TTC549 (cell line): ENCODE results near the gene VAMP8.
"Not testable (repeated sequence)": the region's sequence is repeated elsewhere in the genome, so short reads cannot be mapped to it uniquely, and the experiment has no call there.

Experiments
- FAIRE-seq: peaks from 2 replicates; lab custom pipeline; 2012; peaks lifted over from hg19 to GRCh38; lab: Jason Lieb, UNC

Gene VAMP8

GRCh38 chr2:85599468-85600234, 22.3 kb downstream of the VAMP8 start:
- no peak for FAIRE-seq

- FAIRE-seq = no peak
Observed at GRCh38 chr2:85600235-85600575, 22.8 kb downstream of the VAMP8 start.

GRCh38 chr2:85600951-85601770, 23.8 kb downstream of the VAMP8 start:
- no peak for FAIRE-seq

- no peak for FAIRE-seq
Observed at GRCh38 chr2:85601771-85602475, 24.5 kb downstream of the VAMP8 start.

- FAIRE-seq = no peak
Observed at GRCh38 chr2:85602476-85603234, 25.3 kb downstream of the VAMP8 start, which contains the start of gene TMEM150A. TSS of gene TMEM150A (minus strand) at chr2:85602698. CDS start at chr2:85601948, 750 bp downstream.

GRCh38 chr2:85604133-85604444, 26.7 kb downstream of the VAMP8 start:
- not testable (repeated sequence) for FAIRE-seq

- FAIRE-seq = no peak
Observed at GRCh38 chr2:85604568-85605339, 27.4 kb downstream of the VAMP8 start.

- no peak for FAIRE-seq
Observed at GRCh38 chr2:85605406-85606115, 28.2 kb downstream of the VAMP8 start.

- no peak for FAIRE-seq
Observed at GRCh38 chr2:85606116-85606455, 28.7 kb downstream of the VAMP8 start.

- no peak for FAIRE-seq
Observed at GRCh38 chr2:85607268-85608215, 30.2 kb downstream of the VAMP8 start.

GRCh38 chr2:85611217-85611704, 33.9 kb downstream of the VAMP8 start:
- FAIRE-seq = no peak

- peak; percentile 43 for FAIRE-seq
Observed at GRCh38 chr2:85611705-85612587, 34.6 kb downstream of the VAMP8 start, which contains the start of gene C2orf68. TSS of gene C2orf68 (minus strand) at chr2:85612066. CDS start at chr2:85611984, 82 bp downstream.

- FAIRE-seq = no peak
Observed at GRCh38 chr2:85613717-85614515, 36.5 kb downstream of the VAMP8 start.

- FAIRE-seq = not testable (repeated sequence)
Observed at GRCh38 chr2:85614757-85615156, 37.4 kb downstream of the VAMP8 start.

- no peak for FAIRE-seq
Observed at GRCh38 chr2:85615413-85615728, 38.0 kb downstream of the VAMP8 start.

GRCh38 chr2:85617723-85618122, 40.3 kb downstream of the VAMP8 start:
- FAIRE-seq = not testable (repeated sequence)

- FAIRE-seq = no peak
Observed at GRCh38 chr2:85619617-85620016, 42.2 kb downstream of the VAMP8 start.

GRCh38 chr2:85621338-85621737, 44.0 kb downstream of the VAMP8 start:
- FAIRE-seq = no peak
